Keratinocyte (primary cell): ENCODE results near the gene CDC42BPG. TPM values are rescaled to one million over a fixed set of nuclear protein-coding genes. Genes with fewer than 3 reads are reported as not detected.
A peak's percentile ranks its signal among the peaks of the same experiment; 100 is the strongest.

Experiments used
- DNase-seq: peaks from one replicate; pipeline ENCODE4 v3.0.0-alpha.2; 2011; ENCODE audit warnings: low read depth, missing footprints, low spot score
- FAIRE-seq: peaks from 2 replicates; lab custom pipeline; 2011; peaks lifted over from hg19 to GRCh38; lab: Jason Lieb, UNC
- H2AFZ ChIP-seq: 2 replicates; pipeline ENCODE4 v1.6.0; 2012; ENCODE audit warnings: low read length, control low read depth, inconsistent platforms; ENCODE audit not compliant: control insufficient read depth
- H3K27ac ChIP-seq: 2 replicates; pipeline ENCODE4 v1.5.1; 2011; ENCODE audit warnings: low read length; ENCODE audit not compliant: control insufficient read depth, insufficient read depth
- H3K27me3 ChIP-seq: 3 replicates; pipeline ENCODE4 v1.6.0; 2011; ENCODE audit warnings: low read length; ENCODE audit not compliant: control insufficient read depth, insufficient read depth; ENCODE audit errors: extremely low read depth
- H3K36me3 ChIP-seq, 2 experiments: 2 replicates in 1 of 2; 3 replicates in 1 of 2; pipeline ENCODE4 v1.5.1; 2011; ENCODE audit warnings: low read length in 2 of 2, mild to moderate bottlenecking in 1 of 2; ENCODE audit not compliant: control insufficient read depth in 2 of 2, insufficient read depth in 2 of 2; ENCODE audit errors: extremely low read depth in 1 of 2
- H3K4me1 ChIP-seq: 3 replicates; pipeline ENCODE4 v1.5.1; 2011; ENCODE audit warnings: low read length; ENCODE audit not compliant: control insufficient read depth, insufficient read depth; ENCODE audit errors: extremely low read depth
- H3K4me2 ChIP-seq: 3 replicates; pipeline ENCODE4 v1.6.0; 2011; ENCODE audit warnings: low read depth, low read length; ENCODE audit not compliant: control insufficient read depth, insufficient read depth; ENCODE audit errors: extremely low read depth
- H3K4me3 ChIP-seq, 3 experiments: fragments of 200-600 bp in 1 of 3; sonication (generic) in 1 of 3; 2 replicates in 2 of 3; 3 replicates in 1 of 3; pipeline ENCODE4 v1.5.1; 2011 to 2016; ENCODE audit warnings: low read length in 3 of 3, mild to moderate bottlenecking in 3 of 3, control low read depth in 2 of 3, inconsistent platforms in 1 of 3, low read depth in 1 of 3, mixed read lengths in 1 of 3, mixed run types in 1 of 3, moderate library complexity in 1 of 3; ENCODE audit not compliant: control insufficient read depth in 2 of 3, insufficient read depth in 2 of 3; ENCODE audit errors: extremely low read depth in 1 of 3
- H3K79me2 ChIP-seq: 2 replicates; pipeline ENCODE4 v1.6.0; 2012; ENCODE audit warnings: low read length; ENCODE audit not compliant: control insufficient read depth, insufficient read depth
- H3K9ac ChIP-seq: 3 replicates; pipeline ENCODE4 v1.6.0; 2011; ENCODE audit warnings: low read length; ENCODE audit not compliant: control insufficient read depth, insufficient read depth; ENCODE audit errors: extremely low read depth
- H3K9me1 ChIP-seq: 3 replicates; pipeline ENCODE4 v1.6.0; 2011; ENCODE audit warnings: low read length; ENCODE audit not compliant: control insufficient read depth, insufficient read depth; ENCODE audit errors: extremely low read depth
- H3K9me3 ChIP-seq: 2 replicates; pipeline ENCODE4 v1.5.1; 2012; ENCODE audit warnings: low read depth, low read length; ENCODE audit not compliant: control insufficient read depth
- H4K20me1 ChIP-seq: 3 replicates; pipeline ENCODE4 v1.6.0; 2011; ENCODE audit warnings: low read length; ENCODE audit not compliant: control insufficient read depth, insufficient read depth; ENCODE audit errors: extremely low read depth
- EZH2 ChIP-seq: IDR thresholded peaks from one replicate; pipeline ENCODE4 v1.6.1; 2012; ENCODE audit warnings: inconsistent platforms, mild to moderate bottlenecking, low read length, moderate library complexity
- dilution Hi-C: fragments of 300-500 bp; cut with MboI; formaldehyde crosslinking; loops from one replicate; pipeline ENCODE4 v1.7.0; 2020; ENCODE audit warnings: low sequenced_read_pairs; ENCODE audit not compliant: extremely low pct_ligation_motif_present
- polyA plus RNA-seq, 5 experiments: library from polyadenylated mRNA; depleted of rRNA in 3 of 5; stranded (reverse) in 3 of 5; stranded (forward) in 1 of 5; unstranded in 1 of 5; fragments of >200 nt; gene quantifications; 1 replicate in 1 of 5; 2 replicates in 3 of 5; 3 replicates in 1 of 5; pipeline versions ENCODE4 v1.2.1 to v1.2.3, GENCODE V29; 2011 to 2012; ENCODE audit warnings: missing spikeins in 2 of 5, low read depth in 1 of 5, low replicate concordance in 1 of 5
- TF ChIP-seq, protein P1 (sequence below), 3 experiments: IDR thresholded peaks in 1 of 3; conservative IDR thresholded peaks in 1 of 3; optimal IDR thresholded peaks in 1 of 3; 2 replicates in 2 of 3; 3 replicates in 1 of 3; pipeline versions ENCODE3 to v1.5.1; 2011; ENCODE audit warnings: low read length in 3 of 3, mild to moderate bottlenecking in 3 of 3, moderate library complexity in 2 of 3, control low read depth in 1 of 3, inconsistent platforms in 1 of 3; ENCODE audit not compliant: insufficient read depth in 2 of 3; ENCODE audit errors: extremely low read depth in 1 of 3

Gene CDC42BPG
- polyA plus RNA-seq, 1 donor (not counting 4 experiments of a cell fraction or from before 2014, with no cell fraction given) = 2.5 TPM

DNA sequence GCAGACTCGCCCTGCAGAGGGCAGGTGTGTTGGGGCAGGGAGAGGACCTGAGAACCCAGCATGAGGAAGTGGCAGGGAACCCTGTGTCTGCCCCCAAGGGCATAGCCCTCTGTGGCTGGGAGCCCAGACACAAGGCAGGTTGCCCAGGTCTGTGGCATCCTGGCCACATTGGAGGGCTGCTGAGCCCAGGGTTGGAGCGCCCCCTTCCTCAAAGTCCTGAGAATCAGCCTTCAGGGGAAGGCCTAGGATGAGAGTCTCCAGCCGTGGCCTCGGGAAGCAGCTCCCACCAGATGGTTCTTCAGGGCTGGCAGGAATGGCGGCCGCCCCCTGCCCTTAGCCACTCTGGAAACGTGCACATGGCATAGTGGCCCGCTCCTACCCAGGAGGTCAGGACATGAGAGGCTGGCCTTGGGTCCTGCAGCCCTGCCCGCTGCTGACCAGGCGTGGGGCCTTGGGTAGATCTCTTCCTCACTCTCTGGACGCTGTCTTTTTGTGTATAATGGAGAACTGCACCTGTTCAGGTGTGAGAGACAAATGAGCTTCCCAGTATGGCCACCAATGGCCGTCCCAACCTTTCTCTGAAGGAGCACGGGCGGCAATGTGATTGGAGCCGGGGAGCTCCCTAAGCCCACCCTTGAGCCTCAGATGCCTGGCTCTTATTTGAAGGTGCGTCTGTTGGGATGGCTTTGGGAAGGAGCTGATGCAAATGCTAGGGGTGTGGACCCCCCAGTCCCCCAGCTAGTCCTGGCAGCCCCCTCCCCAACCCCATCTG, 4.6 kb upstream of the CDC42BPG start:
- TF ChIP-seq EZH2 = no peak
- TF ChIP-seq, protein P1, sequence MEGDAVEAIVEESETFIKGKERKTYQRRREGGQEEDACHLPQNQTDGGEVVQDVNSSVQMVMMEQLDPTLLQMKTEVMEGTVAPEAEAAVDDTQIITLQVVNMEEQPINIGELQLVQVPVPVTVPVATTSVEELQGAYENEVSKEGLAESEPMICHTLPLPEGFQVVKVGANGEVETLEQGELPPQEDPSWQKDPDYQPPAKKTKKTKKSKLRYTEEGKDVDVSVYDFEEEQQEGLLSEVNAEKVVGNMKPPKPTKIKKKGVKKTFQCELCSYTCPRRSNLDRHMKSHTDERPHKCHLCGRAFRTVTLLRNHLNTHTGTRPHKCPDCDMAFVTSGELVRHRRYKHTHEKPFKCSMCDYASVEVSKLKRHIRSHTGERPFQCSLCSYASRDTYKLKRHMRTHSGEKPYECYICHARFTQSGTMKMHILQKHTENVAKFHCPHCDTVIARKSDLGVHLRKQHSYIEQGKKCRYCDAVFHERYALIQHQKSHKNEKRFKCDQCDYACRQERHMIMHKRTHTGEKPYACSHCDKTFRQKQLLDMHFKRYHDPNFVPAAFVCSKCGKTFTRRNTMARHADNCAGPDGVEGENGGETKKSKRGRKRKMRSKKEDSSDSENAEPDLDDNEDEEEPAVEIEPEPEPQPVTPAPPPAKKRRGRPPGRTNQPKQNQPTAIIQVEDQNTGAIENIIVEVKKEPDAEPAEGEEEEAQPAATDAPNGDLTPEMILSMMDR (optimal IDR thresholded peaks at IDR 0.05 in 1 of 3, IDR thresholded peaks at IDR 0.05 in 1 of 3, conservative IDR thresholded peaks at IDR 0.05 in 1 of 3; ENCODE audit: extremely low read depth in 1 of 3, insufficient read depth in 2 of 3, low read length in 3 of 3) = peak in 1 of 3 experiments; percentile 8
- H3K27ac ChIP-seq = no peak overlapping the region
- dilution Hi-C loops = no loop called here

DNA sequence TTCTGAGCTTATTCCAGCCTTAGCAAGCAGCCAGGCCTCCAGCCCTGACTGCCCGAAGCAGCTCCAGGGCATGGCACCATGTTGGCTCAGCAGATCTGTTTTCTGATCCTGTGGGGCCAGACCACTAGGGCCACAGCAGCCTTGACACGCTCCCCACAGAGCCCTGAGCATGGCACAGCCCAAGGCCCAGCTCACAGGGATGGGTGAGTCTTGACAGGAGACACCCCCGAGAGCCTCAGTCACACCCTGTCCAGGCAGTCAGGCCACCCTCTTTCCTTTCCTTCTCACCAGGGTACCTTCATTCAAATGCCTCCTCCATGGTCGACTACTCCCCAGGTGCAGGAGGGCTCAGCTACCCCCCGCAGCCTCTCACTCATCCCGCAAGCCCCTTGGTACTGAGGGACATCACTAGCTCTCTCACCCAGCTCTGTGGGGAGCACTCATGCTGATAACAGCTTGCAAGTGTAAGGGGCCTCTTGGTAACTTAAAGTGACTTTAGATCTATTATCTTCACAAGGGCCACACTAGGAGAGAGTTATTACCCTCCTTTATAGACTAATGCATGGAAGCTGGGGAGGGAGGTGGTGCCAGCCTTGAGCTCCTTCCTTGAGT, 3.9 kb upstream of the CDC42BPG start:
- H3K9ac ChIP-seq = peak overlapping the region; percentile 6
- H3K4me2 ChIP-seq = no peak overlapping the region
- no peak overlapping the region for H3K4me3 ChIP-seq
- no peaks in the 10 kb centered on the region for H3K9me1 ChIP-seq
- H2AFZ ChIP-seq = no peak overlapping the region
- DNase-seq = no peak
- no peak for TF ChIP-seq EZH2
- peaks cover 4 to 18% of the 10 kb centered on the region in 2 experiments for H3K36me3 ChIP-seq
- H3K27me3 ChIP-seq = no peaks in the 10 kb centered on the region
- H3K9me3 ChIP-seq = no peaks in the 10 kb centered on the region
- no peak overlapping the region for H3K27ac ChIP-seq
- H3K4me1 ChIP-seq = peaks cover 48% of the 10 kb centered on the region
- H4K20me1 ChIP-seq = no peaks in the 10 kb centered on the region
- peaks cover 7% of the 10 kb centered on the region for H3K79me2 ChIP-seq
- dilution Hi-C loops = no loop called here
- FAIRE-seq = no peak

More for the DNA sequence above, 4.6 kb upstream of the CDC42BPG start:
- no peaks in the 10 kb centered on the region for H3K9me1 ChIP-seq
- H3K79me2 ChIP-seq = peaks cover 7% of the 10 kb centered on the region
- H3K9me3 ChIP-seq = no peaks in the 10 kb centered on the region
- H3K4me1 ChIP-seq = peaks cover 42% of the 10 kb centered on the region
- H3K27me3 ChIP-seq = no peaks in the 10 kb centered on the region
- H3K4me2 ChIP-seq = no peak overlapping the region
- peaks cover 9 to 24% of the 10 kb centered on the region in 2 experiments for H3K36me3 ChIP-seq
- no peaks in the 10 kb centered on the region for H4K20me1 ChIP-seq
- H3K4me3 ChIP-seq = no peak overlapping the region
- peak overlapping the region; percentile 6 for H3K9ac ChIP-seq
- FAIRE-seq (no peak), DNase-seq (no peak)
- H2AFZ ChIP-seq = no peak overlapping the region
